ENCODE results near the gene RLBP1. TPM values are rescaled to one million over a fixed set of nuclear protein-coding genes. Genes with fewer than 3 reads are reported as not detected.

RLBP1 gene
- total RNA-seq, 4 donors from 2014 or later: not detected

DNA sequence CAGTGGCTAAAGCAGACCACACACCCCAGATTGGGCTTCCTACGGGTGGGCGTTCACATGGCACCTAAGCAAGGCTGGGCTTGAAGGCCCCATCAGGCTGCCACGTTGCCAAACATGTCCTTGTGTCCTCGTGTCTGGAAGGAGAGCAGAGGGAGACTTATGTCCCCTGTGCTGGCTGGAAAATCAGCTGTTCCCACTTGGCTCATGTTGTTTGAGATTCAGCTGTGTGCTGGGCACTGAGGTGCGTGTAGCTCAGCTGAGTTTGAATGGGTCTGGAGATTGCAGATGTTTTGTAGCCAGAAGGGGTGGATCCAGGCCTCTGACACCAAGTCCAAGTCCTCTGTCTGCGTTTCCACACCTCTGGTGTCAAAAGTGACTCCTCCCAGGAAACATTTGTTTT, 34.6 kb downstream of the RLBP1 start:
- TF ChIP-seq, protein P1, sequence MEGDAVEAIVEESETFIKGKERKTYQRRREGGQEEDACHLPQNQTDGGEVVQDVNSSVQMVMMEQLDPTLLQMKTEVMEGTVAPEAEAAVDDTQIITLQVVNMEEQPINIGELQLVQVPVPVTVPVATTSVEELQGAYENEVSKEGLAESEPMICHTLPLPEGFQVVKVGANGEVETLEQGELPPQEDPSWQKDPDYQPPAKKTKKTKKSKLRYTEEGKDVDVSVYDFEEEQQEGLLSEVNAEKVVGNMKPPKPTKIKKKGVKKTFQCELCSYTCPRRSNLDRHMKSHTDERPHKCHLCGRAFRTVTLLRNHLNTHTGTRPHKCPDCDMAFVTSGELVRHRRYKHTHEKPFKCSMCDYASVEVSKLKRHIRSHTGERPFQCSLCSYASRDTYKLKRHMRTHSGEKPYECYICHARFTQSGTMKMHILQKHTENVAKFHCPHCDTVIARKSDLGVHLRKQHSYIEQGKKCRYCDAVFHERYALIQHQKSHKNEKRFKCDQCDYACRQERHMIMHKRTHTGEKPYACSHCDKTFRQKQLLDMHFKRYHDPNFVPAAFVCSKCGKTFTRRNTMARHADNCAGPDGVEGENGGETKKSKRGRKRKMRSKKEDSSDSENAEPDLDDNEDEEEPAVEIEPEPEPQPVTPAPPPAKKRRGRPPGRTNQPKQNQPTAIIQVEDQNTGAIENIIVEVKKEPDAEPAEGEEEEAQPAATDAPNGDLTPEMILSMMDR (IDR thresholded peaks at IDR 0.05; ENCODE audit: low read depth): no peak

DNA sequence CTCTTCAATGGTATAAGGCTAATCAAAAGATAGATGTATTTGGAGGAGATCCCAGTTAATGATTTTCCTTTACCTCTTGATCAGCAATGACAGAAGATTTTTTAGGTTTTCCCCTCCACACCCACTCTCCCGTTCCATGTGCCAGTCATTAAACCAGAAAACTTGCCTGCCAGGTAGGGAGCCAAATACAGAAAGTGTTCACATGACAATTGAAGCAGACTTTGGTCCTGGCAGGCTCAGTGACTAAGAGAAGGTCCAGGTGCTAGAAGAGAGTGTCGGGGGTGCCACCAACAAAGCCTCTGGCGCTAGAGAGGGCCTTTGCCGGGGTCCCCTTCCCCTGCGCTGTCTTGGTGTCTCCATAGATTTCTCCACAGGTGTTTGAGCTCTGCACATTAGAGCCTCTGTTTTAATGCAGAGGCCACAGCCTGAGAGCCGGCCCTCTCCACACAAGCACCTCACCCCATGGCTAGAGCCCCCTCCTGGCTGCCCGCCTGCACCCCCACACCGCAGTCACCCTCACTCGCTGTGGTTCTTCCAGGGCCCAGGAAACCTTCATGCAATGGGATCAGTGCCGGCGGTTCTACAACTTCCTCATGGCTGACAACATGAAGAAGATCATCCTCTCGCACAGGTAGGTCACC, 36.4 kb downstream of the RLBP1 start:
- TF ChIP-seq, protein P1 (IDR thresholded peaks at IDR 0.05; ENCODE audit: low read depth): no peak

DNA sequence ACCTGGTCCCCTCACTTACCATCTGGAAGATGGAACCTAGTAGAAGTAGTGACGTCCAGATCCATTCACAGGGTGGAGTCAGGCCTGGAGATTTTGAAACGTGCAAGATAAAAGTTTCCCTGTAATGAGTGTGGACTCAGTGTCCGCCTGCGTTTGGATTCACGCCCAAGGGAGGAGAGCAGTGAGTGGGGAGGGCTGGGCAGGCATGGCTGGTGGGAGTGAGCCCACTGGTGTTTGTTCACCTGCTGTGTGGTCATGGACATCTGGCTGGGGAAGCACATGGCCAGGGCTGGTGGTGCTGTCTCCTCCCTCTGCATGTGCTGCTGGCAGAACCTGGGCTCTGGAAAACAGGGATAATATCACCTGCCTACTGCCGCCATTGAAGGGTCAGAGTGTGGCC, 37.0 kb downstream of the RLBP1 start:
- TF ChIP-seq, protein P1 (IDR thresholded peaks at IDR 0.05; ENCODE audit: low read depth): no peak

DNA sequence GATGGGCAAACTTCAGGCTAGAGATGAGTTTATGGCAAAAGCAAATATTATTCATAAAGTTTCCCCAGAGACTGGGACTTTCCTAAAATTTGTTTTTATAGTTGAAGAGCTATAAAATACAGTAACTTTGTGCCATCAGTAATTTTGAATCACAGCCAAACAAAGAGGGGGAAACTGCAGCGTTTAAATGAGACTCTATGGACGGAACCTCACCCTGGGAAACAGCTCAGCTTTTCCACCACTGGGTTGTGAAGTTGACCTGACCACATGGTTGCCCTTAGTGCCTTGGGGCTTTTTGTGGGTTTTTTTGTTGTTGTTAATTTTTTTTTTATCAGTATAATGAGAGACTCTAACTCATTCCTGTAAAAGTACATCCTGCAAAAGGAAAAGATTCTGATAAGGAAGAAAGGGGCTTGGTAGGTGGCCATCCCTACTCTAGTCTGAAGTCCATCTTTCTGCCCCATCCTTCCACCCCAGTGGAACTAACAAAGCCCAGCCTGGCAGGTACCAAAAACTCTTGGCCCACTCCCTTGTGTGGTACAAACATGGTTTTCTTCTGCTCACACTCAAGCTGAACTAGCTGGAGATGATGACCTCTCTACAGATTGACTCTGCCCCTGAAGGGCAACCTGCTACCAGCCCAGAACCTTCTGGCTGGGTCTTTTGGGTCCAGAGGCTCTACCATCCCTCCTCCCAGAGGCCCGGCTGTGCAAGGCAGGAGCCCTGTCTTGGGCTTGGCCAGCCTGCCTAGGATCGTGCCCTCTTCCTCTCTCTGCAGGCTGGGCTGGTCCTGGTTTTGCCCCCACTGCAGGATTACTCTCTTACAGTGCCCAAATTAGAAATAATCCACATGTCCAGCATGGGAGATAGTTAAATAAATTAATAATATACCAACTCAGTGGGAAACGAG, 41.2 kb downstream of the RLBP1 start:
- TF ChIP-seq, protein P1 (IDR thresholded peaks at IDR 0.05; ENCODE audit: low read depth): no peak

DNA sequence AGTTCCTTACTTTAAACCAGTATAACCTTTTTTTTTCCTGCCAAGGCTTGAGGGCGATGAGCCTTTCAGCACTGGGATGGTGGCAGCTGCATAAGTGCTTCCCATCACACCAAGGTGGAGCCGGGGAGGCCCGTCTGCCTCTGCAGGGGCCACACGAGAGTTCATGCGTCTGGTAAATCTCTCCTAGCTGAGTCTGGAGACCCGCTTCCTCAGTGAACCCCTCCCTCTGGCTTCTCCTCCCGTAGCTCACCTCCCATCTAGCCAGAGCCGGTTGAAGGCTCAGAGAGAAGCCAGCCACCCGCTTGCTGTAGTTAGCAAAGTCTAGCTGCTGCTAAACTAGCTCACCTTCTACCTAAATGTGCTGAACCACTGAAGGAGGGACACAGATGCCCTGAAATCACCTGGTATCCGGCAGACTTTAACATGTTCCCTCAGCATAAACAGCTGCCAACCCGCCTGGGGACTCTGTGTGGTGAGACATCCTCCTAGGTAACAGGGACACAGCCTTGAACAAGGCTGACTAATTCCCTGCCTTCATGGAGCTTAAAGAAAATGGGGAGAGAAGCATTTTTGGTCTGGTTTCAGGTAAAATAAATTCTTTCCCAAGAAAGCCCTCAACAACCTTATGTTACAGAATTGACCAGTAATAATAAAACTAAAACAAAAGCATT, 42.9 kb downstream of the RLBP1 start:
- TF ChIP-seq, protein P1 (IDR thresholded peaks at IDR 0.05; ENCODE audit: low read depth): no peak

DNA sequence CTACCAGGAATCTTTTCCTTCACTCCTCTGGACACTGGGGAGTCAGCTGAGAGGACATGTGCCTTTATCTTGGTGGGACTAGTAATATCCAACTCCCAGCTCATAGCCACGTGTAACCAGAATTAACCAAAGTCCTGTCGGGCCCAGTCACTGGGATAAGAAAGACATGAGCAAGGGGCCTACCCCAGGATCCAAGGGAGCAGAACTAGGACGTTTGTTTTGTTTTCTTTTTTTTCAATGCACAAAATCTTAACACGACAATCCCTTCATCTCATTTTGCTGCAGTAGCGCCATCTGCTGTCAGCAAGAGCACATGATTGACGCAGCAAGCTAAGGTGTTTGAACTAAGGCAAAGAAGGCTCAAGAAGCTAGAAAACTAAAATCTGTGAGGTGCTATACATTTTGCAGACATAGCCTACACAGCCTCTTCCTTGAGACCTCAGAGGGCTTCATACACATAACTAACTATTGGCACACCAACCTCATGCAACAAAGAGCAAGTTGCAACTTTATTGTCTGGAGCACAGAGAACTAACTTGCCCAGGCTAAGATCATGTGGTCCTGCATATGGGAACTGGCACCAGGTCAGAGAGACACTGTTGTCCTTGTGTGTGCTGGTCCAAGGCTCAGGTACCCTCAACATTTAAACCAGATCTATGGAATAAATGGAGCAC, 43.6 kb downstream of the RLBP1 start:
- TF ChIP-seq, protein P1 (IDR thresholded peaks at IDR 0.05; ENCODE audit: low read depth): no peak

All from subcutaneous adipose tissue (tissue), 4 donors.